ENCODE measurements around the gene CDKL2. TPM values are rescaled to one million over a fixed set of nuclear protein-coding genes. Genes with fewer than 3 reads are reported as not detected.

The CDKL2 gene
- polyA plus RNA-seq, 2 of the 4 experiments (the other 2 are of a cell fraction): 0.84 to 2.1 TPM

DNA sequence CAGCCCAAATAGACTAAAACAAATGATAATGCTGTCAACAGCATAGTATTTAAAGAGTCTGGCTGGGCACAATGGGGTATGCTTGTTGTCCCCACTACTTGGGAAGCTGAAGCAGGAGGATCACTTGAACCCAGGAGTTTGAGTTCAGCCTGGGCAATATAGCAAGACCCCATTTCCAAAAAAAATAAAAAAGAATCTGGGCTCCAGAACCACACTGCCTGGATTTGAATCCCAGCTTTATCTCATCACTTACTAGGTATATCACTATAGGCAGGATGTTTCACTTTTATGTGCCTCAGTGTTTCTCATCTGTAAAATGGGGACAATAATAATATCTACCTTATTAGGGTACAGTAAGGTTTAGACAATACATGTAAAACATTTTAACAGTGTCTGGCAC lies 48.1 kb upstream of the CDKL2 start:
- H3K4me2 ChIP-seq: no peak overlapping the region
- no peaks in the 10 kb centered on the region for H3K9me3 ChIP-seq
- FAIRE-seq (no peak), DNase-seq (ENCODE audit: low read depth in 1 of 2, low spot score in 1 of 2) (no peak), ATAC-seq (no peak)
- ChIA-PET POLR2A (no interaction called here), CTCF (interaction anchor here (1.2 to 1.6 kb wide), 2 partner anchors 45 to 170 kb away, joined by 4 to 5 read pairs; partner anchors contain the start of gene USO1)
- no peak overlapping the region for H3K4me3 ChIP-seq
- TF ChIP-seq, protein P1, sequence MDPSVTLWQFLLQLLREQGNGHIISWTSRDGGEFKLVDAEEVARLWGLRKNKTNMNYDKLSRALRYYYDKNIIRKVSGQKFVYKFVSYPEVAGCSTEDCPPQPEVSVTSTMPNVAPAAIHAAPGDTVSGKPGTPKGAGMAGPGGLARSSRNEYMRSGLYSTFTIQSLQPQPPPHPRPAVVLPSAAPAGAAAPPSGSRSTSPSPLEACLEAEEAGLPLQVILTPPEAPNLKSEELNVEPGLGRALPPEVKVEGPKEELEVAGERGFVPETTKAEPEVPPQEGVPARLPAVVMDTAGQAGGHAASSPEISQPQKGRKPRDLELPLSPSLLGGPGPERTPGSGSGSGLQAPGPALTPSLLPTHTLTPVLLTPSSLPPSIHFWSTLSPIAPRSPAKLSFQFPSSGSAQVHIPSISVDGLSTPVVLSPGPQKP (IDR thresholded peaks at IDR 0.05; ENCODE audit: low read depth, low read length): no peak
- TF ChIP-seq, protein P2, sequence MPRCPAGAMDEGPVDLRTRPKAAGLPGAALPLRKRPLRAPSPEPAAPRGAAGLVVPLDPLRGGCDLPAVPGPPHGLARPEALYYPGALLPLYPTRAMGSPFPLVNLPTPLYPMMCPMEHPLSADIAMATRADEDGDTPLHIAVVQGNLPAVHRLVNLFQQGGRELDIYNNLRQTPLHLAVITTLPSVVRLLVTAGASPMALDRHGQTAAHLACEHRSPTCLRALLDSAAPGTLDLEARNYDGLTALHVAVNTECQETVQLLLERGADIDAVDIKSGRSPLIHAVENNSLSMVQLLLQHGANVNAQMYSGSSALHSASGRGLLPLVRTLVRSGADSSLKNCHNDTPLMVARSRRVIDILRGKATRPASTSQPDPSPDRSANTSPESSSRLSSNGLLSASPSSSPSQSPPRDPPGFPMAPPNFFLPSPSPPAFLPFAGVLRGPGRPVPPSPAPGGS (IDR thresholded peaks at IDR 0.05): no peak
- TF ChIP-seq, protein P3, sequence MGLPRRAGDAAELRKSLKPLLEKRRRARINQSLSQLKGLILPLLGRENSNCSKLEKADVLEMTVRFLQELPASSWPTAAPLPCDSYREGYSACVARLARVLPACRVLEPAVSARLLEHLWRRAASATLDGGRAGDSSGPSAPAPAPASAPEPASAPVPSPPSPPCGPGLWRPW (IDR thresholded peaks at IDR 0.05): no peak
- TF ChIP-seq, protein P4, sequence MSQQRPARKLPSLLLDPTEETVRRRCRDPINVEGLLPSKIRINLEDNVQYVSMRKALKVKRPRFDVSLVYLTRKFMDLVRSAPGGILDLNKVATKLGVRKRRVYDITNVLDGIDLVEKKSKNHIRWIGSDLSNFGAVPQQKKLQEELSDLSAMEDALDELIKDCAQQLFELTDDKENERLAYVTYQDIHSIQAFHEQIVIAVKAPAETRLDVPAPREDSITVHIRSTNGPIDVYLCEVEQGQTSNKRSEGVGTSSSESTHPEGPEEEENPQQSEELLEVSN (IDR thresholded peaks at IDR 0.05; ENCODE audit: borderline replicate concordance, low read depth): no peak
- TF ChIP-seq RARB (CRISPR knock-in tag; IDR thresholded peaks at IDR 0.05): no peak
- no peak for TF ChIP-seq NPAS2 (CRISPR knock-in tag; IDR thresholded peaks at IDR 0.05; ENCODE audit: borderline replicate concordance)
- TF ChIP-seq RAD21 (conservative IDR thresholded peaks at IDR 0.05 in 1 of 2, IDR thresholded peaks at IDR 0.05 in 1 of 2): no peak
- TF ChIP-seq, protein P5, sequence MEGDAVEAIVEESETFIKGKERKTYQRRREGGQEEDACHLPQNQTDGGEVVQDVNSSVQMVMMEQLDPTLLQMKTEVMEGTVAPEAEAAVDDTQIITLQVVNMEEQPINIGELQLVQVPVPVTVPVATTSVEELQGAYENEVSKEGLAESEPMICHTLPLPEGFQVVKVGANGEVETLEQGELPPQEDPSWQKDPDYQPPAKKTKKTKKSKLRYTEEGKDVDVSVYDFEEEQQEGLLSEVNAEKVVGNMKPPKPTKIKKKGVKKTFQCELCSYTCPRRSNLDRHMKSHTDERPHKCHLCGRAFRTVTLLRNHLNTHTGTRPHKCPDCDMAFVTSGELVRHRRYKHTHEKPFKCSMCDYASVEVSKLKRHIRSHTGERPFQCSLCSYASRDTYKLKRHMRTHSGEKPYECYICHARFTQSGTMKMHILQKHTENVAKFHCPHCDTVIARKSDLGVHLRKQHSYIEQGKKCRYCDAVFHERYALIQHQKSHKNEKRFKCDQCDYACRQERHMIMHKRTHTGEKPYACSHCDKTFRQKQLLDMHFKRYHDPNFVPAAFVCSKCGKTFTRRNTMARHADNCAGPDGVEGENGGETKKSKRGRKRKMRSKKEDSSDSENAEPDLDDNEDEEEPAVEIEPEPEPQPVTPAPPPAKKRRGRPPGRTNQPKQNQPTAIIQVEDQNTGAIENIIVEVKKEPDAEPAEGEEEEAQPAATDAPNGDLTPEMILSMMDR (IDR thresholded peaks at IDR 0.05): no peak
- TF ChIP-seq CBX2 (IDR thresholded peaks at IDR 0.05; ENCODE audit: borderline replicate concordance, low read depth): no peak
- no peak for TF ChIP-seq ZNF302 (CRISPR knock-in tag; IDR thresholded peaks at IDR 0.05)
- peaks cover 7% of the 10 kb centered on the region for H3K4me1 ChIP-seq
- no peak overlapping the region for H3K27ac ChIP-seq

DNA sequence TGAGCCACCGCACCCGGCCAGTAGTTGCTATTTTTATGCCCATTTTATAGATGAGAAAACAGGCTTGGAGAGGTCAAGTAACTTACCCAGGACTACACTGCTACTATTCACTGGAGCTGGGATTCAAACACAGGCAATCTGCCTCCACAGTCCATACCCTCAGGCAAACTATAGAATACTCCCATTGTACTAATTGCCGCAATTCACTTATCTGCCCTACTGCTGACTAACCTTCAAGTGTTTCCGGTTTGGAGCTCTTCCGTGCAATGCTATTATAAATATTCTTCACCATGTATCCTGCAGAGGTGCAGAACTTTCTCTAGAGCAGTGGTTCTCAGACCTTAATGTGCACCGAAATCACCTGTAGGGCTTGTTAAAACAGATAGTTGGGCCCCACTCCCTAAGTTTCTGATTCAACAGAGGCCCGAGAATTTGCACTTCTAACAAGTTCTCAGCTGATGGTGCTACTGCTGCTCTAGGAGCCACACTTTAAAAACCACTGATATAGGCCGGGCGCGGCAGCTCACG lies 44.7 kb upstream of the CDKL2 start:
- ChIA-PET CTCF (interaction anchor here (2.4 kb wide), 1 partner anchor 49 kb away, joined by 7 read pairs; the partner anchor contains the start of gene USO1), POLR2A (no interaction called here)
- FAIRE-seq (no peak), ATAC-seq (no peak), DNase-seq (ENCODE audit: low read depth in 1 of 2, low spot score in 1 of 2) (no peak)
- Histone ChIP-seq H3K9me3 (no peaks in the 10 kb centered on the region), H3K4me1 (peaks cover 19% of the 10 kb centered on the region), H3K27ac (no peak overlapping the region), H3K4me2 (no peak overlapping the region), H3K4me3 (no peak overlapping the region)
- 96% methylated on average over 10 of the region's 11 CpGs for WGBS (ENCODE audit: missing lambda C conversion rate)
- no peak for TF ChIP-seq RARB (CRISPR knock-in tag; IDR thresholded peaks at IDR 0.05)
- TF ChIP-seq, protein P5 (IDR thresholded peaks at IDR 0.05): no peak
- no peak for TF ChIP-seq ZSCAN20 (CRISPR knock-in tag; IDR thresholded peaks at IDR 0.05)
- no peak for TF ChIP-seq MAZ (IDR thresholded peaks at IDR 0.05; ENCODE audit: borderline replicate concordance, low read depth, low read length)
- TF ChIP-seq, protein P6, sequence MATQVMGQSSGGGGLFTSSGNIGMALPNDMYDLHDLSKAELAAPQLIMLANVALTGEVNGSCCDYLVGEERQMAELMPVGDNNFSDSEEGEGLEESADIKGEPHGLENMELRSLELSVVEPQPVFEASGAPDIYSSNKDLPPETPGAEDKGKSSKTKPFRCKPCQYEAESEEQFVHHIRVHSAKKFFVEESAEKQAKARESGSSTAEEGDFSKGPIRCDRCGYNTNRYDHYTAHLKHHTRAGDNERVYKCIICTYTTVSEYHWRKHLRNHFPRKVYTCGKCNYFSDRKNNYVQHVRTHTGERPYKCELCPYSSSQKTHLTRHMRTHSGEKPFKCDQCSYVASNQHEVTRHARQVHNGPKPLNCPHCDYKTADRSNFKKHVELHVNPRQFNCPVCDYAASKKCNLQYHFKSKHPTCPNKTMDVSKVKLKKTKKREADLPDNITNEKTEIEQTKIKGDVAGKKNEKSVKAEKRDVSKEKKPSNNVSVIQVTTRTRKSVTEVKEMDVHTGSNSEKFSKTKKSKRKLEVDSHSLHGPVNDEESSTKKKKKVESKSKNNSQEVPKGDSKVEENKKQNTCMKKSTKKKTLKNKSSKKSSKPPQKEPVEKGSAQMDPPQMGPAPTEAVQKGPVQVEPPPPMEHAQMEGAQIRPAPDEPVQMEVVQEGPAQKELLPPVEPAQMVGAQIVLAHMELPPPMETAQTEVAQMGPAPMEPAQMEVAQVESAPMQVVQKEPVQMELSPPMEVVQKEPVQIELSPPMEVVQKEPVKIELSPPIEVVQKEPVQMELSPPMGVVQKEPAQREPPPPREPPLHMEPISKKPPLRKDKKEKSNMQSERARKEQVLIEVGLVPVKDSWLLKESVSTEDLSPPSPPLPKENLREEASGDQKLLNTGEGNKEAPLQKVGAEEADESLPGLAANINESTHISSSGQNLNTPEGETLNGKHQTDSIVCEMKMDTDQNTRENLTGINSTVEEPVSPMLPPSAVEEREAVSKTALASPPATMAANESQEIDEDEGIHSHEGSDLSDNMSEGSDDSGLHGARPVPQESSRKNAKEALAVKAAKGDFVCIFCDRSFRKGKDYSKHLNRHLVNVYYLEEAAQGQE (IDR thresholded peaks at IDR 0.05): no peak
- no peak for TF ChIP-seq RAD21 (conservative IDR thresholded peaks at IDR 0.05 in 1 of 2, IDR thresholded peaks at IDR 0.05 in 1 of 2)
- TF ChIP-seq NFE2L2 (conservative IDR thresholded peaks at IDR 0.05; ENCODE audit: low read length): no peak
- no peak for TF ChIP-seq CHD2 (IDR thresholded peaks at IDR 0.05; ENCODE audit: low read length, partially characterized antibody)
- no peak for TF ChIP-seq HOXB13 (CRISPR knock-in tag; IDR thresholded peaks at IDR 0.05; ENCODE audit: low read depth)
- no peak for TF ChIP-seq CBX8 (IDR thresholded peaks at IDR 0.05)
- TF ChIP-seq NR3C1 (IDR thresholded peaks at IDR 0.05): no peak
- no peak for TF ChIP-seq MAFK (IDR thresholded peaks at IDR 0.05; ENCODE audit: partially characterized antibody)
- TF ChIP-seq, protein P7, sequence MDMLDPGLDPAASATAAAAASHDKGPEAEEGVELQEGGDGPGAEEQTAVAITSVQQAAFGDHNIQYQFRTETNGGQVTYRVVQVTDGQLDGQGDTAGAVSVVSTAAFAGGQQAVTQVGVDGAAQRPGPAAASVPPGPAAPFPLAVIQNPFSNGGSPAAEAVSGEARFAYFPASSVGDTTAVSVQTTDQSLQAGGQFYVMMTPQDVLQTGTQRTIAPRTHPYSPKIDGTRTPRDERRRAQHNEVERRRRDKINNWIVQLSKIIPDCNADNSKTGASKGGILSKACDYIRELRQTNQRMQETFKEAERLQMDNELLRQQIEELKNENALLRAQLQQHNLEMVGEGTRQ (IDR thresholded peaks at IDR 0.05): no peak
- no peak for TF ChIP-seq HEYL (CRISPR knock-in tag; IDR thresholded peaks at IDR 0.05)
- TF ChIP-seq POLR2AphosphoS2 (conservative IDR thresholded peaks at IDR 0.05; ENCODE audit: low read length): no peak
- TF ChIP-seq NPAS2 (CRISPR knock-in tag; IDR thresholded peaks at IDR 0.05; ENCODE audit: borderline replicate concordance): no peak
- no peak for TF ChIP-seq KDM5A (IDR thresholded peaks at IDR 0.05)
- TF ChIP-seq EHMT2 (IDR thresholded peaks at IDR 0.05; ENCODE audit: low read depth): no peak
